Natural killer cell treated with Interleukin-12 subunit alpha and Interleukin-12 subunit beta and Interleukin-15 and Interleukin-18, amount 100 ng/mL, for 72 hours (primary cell): ENCODE data around the gene UNC93B1. TPM values are rescaled to one million over a fixed set of nuclear protein-coding genes. Genes with fewer than 3 reads are reported as not detected.

ENCODE experiments used
- ATAC-seq, 2 donors: fragments of 150-1000 bp; cut with Tn5 transposase in 1 of 2; sonication (Bioruptor Pico), chemical (Tn5 transposase) in 1 of 2; 2 replicates each; pipeline ENCODE4 v1.10.0; 2021
- DNase-seq: peaks from one replicate; pipeline ENCODE4 v3.0.0; 2022; ENCODE audit warnings: low spot score
- H3K27ac Mint-ChIP-seq, 2 donors: 1 replicate in 1 of 2; 2 replicates in 1 of 2; pipeline ENCODE4 v1.8.0; 2022; ENCODE audit warnings: mixed read lengths in 2 of 2, mild to moderate bottlenecking in 1 of 2, moderate library complexity in 1 of 2
- H3K27me3 Mint-ChIP-seq, 2 donors: 1 replicate in 1 of 2; 2 replicates in 1 of 2; pipeline ENCODE4 v1.8.0; 2022; ENCODE audit warnings: mixed read lengths in 2 of 2
- H3K36me3 Mint-ChIP-seq: one replicate; pipeline ENCODE4 v1.8.0; 2022; ENCODE audit warnings: mixed read lengths
- H3K4me1 Mint-ChIP-seq, 2 donors: 1 replicate in 1 of 2; 2 replicates in 1 of 2; pipeline ENCODE4 v1.8.0; 2022; ENCODE audit warnings: low read depth in 2 of 2, mixed read lengths in 2 of 2, mild to moderate bottlenecking in 1 of 2
- H3K4me3 Mint-ChIP-seq: one replicate; pipeline ENCODE4 v1.8.0; 2022; ENCODE audit warnings: mixed read lengths
- H3K9me3 Mint-ChIP-seq: 2 replicates; pipeline ENCODE4 v1.8.0; 2022; ENCODE audit warnings: mixed read lengths
- total RNA-seq, 2 donors: library from RNA; stranded (reverse); gene quantifications; one replicate each; pipeline ENCODE4 v1.2.3, GENCODE V29; 2022

The UNC93B1 gene
- total RNA-seq, 2 donors from 2014 or later, result 13.5 to 13.6 TPM

DNA sequence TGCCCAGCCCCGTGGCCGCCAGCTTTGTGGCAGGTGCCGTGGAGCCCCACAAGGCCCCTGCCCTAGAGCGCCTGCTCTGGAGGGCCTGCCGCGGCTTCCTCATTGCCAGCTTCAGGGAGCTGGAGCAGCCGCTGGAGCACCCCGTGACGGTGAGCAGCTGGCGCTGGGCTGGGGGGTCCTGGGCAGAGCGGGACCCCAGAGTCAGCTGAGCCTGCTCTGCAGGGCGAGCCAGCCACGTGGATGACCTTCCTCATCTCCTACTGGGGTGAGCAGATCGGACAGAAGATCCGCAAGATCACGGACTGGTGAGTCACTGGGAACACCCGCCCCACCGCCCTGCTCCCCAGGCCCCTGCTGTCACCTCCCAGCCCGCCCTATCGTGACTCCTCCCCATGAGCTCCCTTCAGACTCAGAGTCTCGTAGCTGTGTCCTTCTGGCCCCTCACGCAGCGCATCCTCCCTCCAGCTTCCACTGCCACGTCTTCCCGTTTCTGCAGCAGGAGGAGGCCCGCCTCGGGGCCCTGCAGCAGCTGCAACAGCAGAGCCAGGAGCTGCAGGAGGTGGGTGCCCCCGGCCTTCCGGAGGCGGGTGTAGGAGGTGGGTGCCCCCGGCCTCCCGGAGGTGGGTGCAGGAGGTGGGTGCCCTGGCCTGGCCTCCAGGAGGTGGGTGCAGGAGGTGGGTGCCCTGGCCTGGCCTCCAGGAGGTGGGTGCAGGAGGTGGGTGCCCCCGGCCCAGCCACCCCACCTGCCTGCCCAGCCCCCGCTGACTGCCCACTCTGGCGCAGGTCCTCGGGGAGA lies 39.6 kb upstream of the UNC93B1 start:
- no peaks in the 10 kb centered on the region for H3K9me3 Mint-ChIP-seq
- H3K27ac Mint-ChIP-seq, result no peak overlapping the region
- H3K4me1 Mint-ChIP-seq, result peaks cover 7 to 15% of the 10 kb centered on the region in 2 donors
- H3K4me3 Mint-ChIP-seq, result no peak overlapping the region
- H3K36me3 Mint-ChIP-seq, result no peaks in the 10 kb centered on the region
- H3K27me3 Mint-ChIP-seq, result no peaks in the 10 kb centered on the region
- DNase-seq (no peak), ATAC-seq (no peak)

DNA sequence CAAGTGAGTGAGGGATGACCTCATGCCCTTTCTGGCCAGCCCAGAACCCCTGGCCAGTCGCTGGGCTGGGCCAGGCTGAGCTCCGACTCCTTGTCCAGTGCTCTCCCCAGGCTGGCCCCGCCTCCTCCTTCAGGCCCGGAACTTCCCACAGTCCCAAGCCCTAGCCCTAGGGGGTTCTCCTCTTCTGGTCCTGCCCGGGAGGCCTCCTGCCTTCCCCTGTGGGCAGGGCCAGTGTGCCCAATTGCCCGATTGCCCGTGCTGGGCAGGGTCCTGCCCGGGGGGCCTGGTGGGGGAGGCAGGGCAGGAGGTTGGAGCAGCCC lies 39.1 kb upstream of the UNC93B1 start:
- no peaks in the 10 kb centered on the region for H3K27me3 Mint-ChIP-seq
- H3K27ac Mint-ChIP-seq, result no peak overlapping the region
- ATAC-seq (no peak), DNase-seq (no peak)
- H3K36me3 Mint-ChIP-seq, result no peaks in the 10 kb centered on the region
- H3K4me3 Mint-ChIP-seq, result no peak overlapping the region
- H3K9me3 Mint-ChIP-seq, result no peaks in the 10 kb centered on the region
- peaks cover 7 to 15% of the 10 kb centered on the region in 2 donors for H3K4me1 Mint-ChIP-seq

- H3K27me3 Mint-ChIP-seq, result no peaks in the 10 kb centered on the region
- H3K4me1 Mint-ChIP-seq, result peaks cover 9 to 19% of the 10 kb centered on the region in 2 donors
- no peaks in the 10 kb centered on the region for H3K36me3 Mint-ChIP-seq
- DNase-seq, result no peak
- H3K9me3 Mint-ChIP-seq, result no peaks in the 10 kb centered on the region
- no peak overlapping the region for H3K27ac Mint-ChIP-seq
- no peak overlapping the region for H3K4me3 Mint-ChIP-seq
- ATAC-seq, result no peak
These were observed 38.5 kb upstream of the UNC93B1 start for GRCh38 chr11:68042219-68043028.

- peak overlapping the region; percentile 42 for H3K4me3 Mint-ChIP-seq
These were observed 37.8 kb upstream of the UNC93B1 start for GRCh38 chr11:68041617-68042218.

GRCh38 chr11:68040957-68041591 lies 37.2 kb upstream of the UNC93B1 start:
- H3K27ac Mint-ChIP-seq, result peak overlapping the region; percentile 94 to 98
- H3K27me3 Mint-ChIP-seq, result no peaks in the 10 kb centered on the region
- H3K9me3 Mint-ChIP-seq, result no peaks in the 10 kb centered on the region
- no peaks in the 10 kb centered on the region for H3K36me3 Mint-ChIP-seq
- no peak for DNase-seq
- ATAC-seq, result no peak
- H3K4me3 Mint-ChIP-seq, result peak overlapping the region; percentile 88
- H3K4me1 Mint-ChIP-seq, result peaks cover 21 to 29% of the 10 kb centered on the region in 2 donors

More at GRCh38 chr11:68041617-68042218, 37.8 kb upstream of the UNC93B1 start:
- Mint-ChIP-seq H3K4me1 (peaks cover 16 to 26% of the 10 kb centered on the region in 2 donors), H3K27ac (no peak overlapping the region), H3K27me3 (no peaks in the 10 kb centered on the region), H3K36me3 (no peaks in the 10 kb centered on the region), H3K9me3 (no peaks in the 10 kb centered on the region)
- ATAC-seq (no peak), DNase-seq (no peak)

- H3K9me3 Mint-ChIP-seq, result no peaks in the 10 kb centered on the region
- DNase-seq (peak; percentile 84), ATAC-seq (peak; percentile 61 to 72)
- peak overlapping the region; percentile 94 to 98 for H3K27ac Mint-ChIP-seq
- peaks cover 21 to 29% of the 10 kb centered on the region in 2 donors for H3K4me1 Mint-ChIP-seq
- H3K4me3 Mint-ChIP-seq, result peak overlapping the region; percentile 88
- H3K36me3 Mint-ChIP-seq, result no peaks in the 10 kb centered on the region
- no peaks in the 10 kb centered on the region for H3K27me3 Mint-ChIP-seq
These were observed 36.4 kb upstream of the UNC93B1 start for GRCh38 chr11:68040101-68040956.

GRCh38 chr11:68039526-68040086 lies 35.7 kb upstream of the UNC93B1 start:
- Mint-ChIP-seq H3K9me3 (no peaks in the 10 kb centered on the region), H3K4me3 (peak overlapping the region; percentile 88), H3K27ac (peak overlapping the region; percentile 94 to 98), H3K36me3 (no peaks in the 10 kb centered on the region), H3K4me1 (peaks cover 21 to 29% of the 10 kb centered on the region in 2 donors), H3K27me3 (no peaks in the 10 kb centered on the region)
- ATAC-seq, result no peak
- no peak for DNase-seq

DNA sequence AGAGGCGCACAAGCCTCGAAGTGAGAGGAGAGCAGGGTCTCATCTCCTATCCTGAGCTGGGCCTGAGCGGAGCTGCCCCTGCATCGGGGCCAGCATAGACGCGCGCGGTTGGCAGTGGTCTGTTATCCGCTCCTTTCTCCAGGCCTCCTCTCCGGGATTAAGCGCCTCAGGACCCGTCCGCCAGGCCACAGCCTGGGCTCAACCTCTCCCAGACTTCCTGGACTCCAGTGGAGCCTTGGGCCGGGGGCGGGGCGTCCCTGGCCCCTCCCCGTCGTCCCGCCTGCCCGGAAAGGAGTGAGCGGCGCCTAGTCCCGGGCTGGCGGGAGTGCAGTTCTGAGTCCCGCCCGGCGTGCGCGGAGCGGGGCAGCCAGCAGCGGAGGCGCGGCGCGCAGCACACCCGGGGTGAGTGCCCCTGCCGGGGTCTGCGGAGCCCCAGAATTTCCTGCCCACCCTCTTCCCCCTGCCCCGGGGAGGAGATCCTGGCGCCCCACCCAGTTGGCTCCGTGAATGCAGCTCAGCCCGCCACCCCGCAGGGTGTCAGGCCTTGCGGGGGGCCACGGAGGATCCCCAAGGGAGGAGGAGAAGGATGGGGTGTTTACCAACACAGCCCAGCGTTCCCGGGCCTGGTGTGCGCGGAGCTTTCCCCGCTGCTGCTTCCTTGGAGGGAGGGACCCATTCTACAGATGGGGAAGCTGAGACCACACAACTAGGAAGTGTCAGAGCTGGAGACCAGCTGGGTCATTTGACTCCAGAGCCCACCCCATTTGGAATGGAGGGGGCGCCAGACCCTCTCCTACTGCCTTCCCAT lies 35.0 kb upstream of the UNC93B1 start, which contains the start of gene TCIRG1:
Gene TCIRG1, plus strand, starts transcription at position 308 of the 808 bp plus-strand sequence. CDS start 2,247 bp downstream, outside the sequence.
- Mint-ChIP-seq H3K4me1 (peaks cover 21 to 29% of the 10 kb centered on the region in 2 donors), H3K9me3 (no peaks in the 10 kb centered on the region)
- ATAC-seq, result peak; percentile 75 to 81

DNA sequence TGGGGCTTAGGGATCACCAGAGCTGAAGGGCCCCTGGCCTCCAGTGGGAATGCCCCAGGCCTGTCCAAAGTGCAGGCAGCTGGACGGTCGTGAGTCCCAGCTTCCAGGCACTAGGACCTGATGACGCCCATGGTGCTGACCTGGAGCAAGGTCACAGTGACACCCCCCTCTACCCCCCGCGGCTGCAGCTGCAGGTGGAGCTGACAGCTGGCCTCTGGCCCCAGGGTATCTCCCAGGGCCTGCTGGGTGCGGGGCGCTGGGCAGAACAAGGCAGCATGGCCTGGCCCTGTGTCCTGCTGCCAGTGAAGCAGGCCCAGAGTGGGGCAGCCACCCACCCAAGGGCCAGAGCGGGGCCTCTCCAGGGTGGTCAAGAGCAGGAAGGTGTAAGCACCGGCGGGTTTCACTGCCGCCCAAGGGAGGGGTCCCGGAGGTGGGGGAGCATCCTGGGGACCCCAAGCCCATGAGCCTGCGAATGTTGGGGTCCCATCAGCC lies 34.4 kb upstream of the UNC93B1 start:
- no peaks in the 10 kb centered on the region for H3K27me3 Mint-ChIP-seq
- peaks cover 21 to 31% of the 10 kb centered on the region in 2 donors for H3K4me1 Mint-ChIP-seq
- ATAC-seq (no peak), DNase-seq (no peak)
- no peaks in the 10 kb centered on the region for H3K36me3 Mint-ChIP-seq
- H3K27ac Mint-ChIP-seq, result peak overlapping the region; percentile 98 to 99
- peak overlapping the region; percentile 88 for H3K4me3 Mint-ChIP-seq
- no peaks in the 10 kb centered on the region for H3K9me3 Mint-ChIP-seq

More for the DNA sequence above, 35.0 kb upstream of the UNC93B1 start, which contains the start of gene TCIRG1:
- DNase-seq, result peak; percentile 82
- Mint-ChIP-seq H3K36me3 (no peaks in the 10 kb centered on the region), H3K27ac (peak within 1 kb of the TSS; percentile 98 to 99), H3K4me3 (peak within 1 kb of the TSS; percentile 88), H3K27me3 (no peaks in the 10 kb centered on the region)

- no peak for ATAC-seq
- peak overlapping the region; percentile 83 for H3K4me3 Mint-ChIP-seq
- H3K9me3 Mint-ChIP-seq, result no peaks in the 10 kb centered on the region
- no peaks in the 10 kb centered on the region for H3K36me3 Mint-ChIP-seq
- no peaks in the 10 kb centered on the region for H3K27me3 Mint-ChIP-seq
- peak overlapping the region; percentile 98 to 99 for H3K27ac Mint-ChIP-seq
- peaks cover 21 to 31% of the 10 kb centered on the region in 2 donors for H3K4me1 Mint-ChIP-seq
- no peak for DNase-seq
These were observed 33.7 kb upstream of the UNC93B1 start for GRCh38 chr11:68037411-68038225.

DNA sequence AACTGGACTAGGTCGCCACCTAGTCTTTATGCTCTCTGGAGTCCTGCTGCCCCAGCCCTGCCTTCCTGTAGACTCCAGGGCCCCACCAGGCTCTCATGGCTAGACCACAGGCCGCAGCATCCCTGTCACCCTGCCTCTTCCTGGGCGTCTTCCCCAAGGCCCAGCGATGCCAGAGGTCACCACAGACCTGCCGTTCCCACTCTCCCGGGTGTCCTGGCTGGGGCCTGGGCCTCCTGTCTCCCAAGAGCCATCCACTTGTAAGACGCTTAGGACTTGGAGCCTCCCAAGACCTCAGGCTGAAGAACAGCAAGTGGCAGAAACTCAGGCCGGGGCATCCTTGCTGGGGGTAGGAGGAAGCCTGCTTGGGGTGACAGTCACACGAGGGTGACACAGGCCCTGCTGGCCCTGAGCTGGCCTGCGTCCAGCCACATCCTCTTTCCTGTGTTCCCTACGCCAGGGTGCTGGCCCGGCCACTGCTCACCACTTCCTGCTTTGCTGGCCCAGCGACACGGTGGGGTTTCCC lies 32.9 kb upstream of the UNC93B1 start:
- Mint-ChIP-seq H3K9me3 (no peaks in the 10 kb centered on the region), H3K4me1 (peaks cover 22 to 32% of the 10 kb centered on the region in 2 donors), H3K4me3 (peak overlapping the region; percentile 83), H3K27me3 (no peaks in the 10 kb centered on the region), H3K27ac (peak overlapping the region; percentile 98 to 99), H3K36me3 (no peaks in the 10 kb centered on the region)
- DNase-seq (peak; percentile 91), ATAC-seq (peak; percentile 83 to 87)
